ENCODE measurements around the gene MIXL1.

GRCh38 chr1:226203655-226204054 is 19.8 kb upstream of the MIXL1 start:
- no peak for TF ChIP-seq POLR2A (IDR thresholded peaks at IDR 0.05)
- TF ChIP-seq CTCF (IDR thresholded peaks at IDR 0.05): no peak
- TF ChIP-seq EP300 (IDR thresholded peaks at IDR 0.05): no peak

Measured in upper lobe of left lung (tissue), 4 donors.